Embryonic facial prominence (tissue), 1 donor: ENCODE data around the gene LRAT.
"Not testable (repeated sequence)": the region's sequence is repeated elsewhere in the genome, so short reads cannot be mapped to it uniquely, and the experiment has no call there.

ENCODE experiments used
- DNase-seq: peaks from one replicate; pipeline ENCODE4 v3.0.0-alpha.2; 2016; ENCODE audit errors: extremely low spot score

Gene LRAT

GRCh38 chr4:154743683-154744340 is at the start of gene LRAT:
Gene LRAT, plus strand, starts transcription at chr4:154744000. Its CDS starts 327 bp downstream, at chr4:154744327.
- DNase-seq = no peak

- DNase-seq = no peak
These were observed 35.9 kb upstream of the LRAT start for GRCh38 chr4:154707877-154708276.

GRCh38 chr4:154709550-154709949 is 34.2 kb upstream of the LRAT start:
- no peak for DNase-seq

- no peak for DNase-seq
These were observed 32.3 kb upstream of the LRAT start for GRCh38 chr4:154711522-154711921.

- no peak for DNase-seq
These were observed 29.3 kb upstream of the LRAT start for GRCh38 chr4:154714339-154715040.

GRCh38 chr4:154719087-154719486 is 24.7 kb upstream of the LRAT start:
- DNase-seq = no peak

GRCh38 chr4:154720123-154720522 is 23.7 kb upstream of the LRAT start:
- DNase-seq = no peak

GRCh38 chr4:154720618-154721267 is 23.1 kb upstream of the LRAT start:
- no peak for DNase-seq

- DNase-seq = no peak
These were observed 21.5 kb upstream of the LRAT start for GRCh38 chr4:154722262-154722661.

GRCh38 chr4:154723601-154724000 is 20.2 kb upstream of the LRAT start:
- not testable (repeated sequence) for DNase-seq

- no peak for DNase-seq
These were observed 16.3 kb upstream of the LRAT start for GRCh38 chr4:154727540-154727939.

- DNase-seq = no peak
These were observed 12.0 kb upstream of the LRAT start for GRCh38 chr4:154731756-154732155.

- DNase-seq = no peak
These were observed 11.1 kb upstream of the LRAT start for GRCh38 chr4:154732669-154733068.

GRCh38 chr4:154736770-154737169 is 7.0 kb upstream of the LRAT start:
- no peak for DNase-seq

GRCh38 chr4:154738426-154738825 is 5.4 kb upstream of the LRAT start:
- no peak for DNase-seq

- DNase-seq = no peak
These were observed 4.7 kb upstream of the LRAT start for GRCh38 chr4:154739111-154739510.

GRCh38 chr4:154740462-154740861 is 3.3 kb upstream of the LRAT start:
- no peak for DNase-seq

GRCh38 chr4:154741131-154741665 is 2.6 kb upstream of the LRAT start:
- no peak for DNase-seq

GRCh38 chr4:154741922-154742850 is 1.6 kb upstream of the LRAT start:
- DNase-seq = no peak

GRCh38 chr4:154744341-154744926 is 634 bp downstream of the LRAT start:
- DNase-seq = no peak

- no peak for DNase-seq
These were observed 13.9 kb downstream of the LRAT start for GRCh38 chr4:154757713-154758112.
